Activated CD4-positive, alpha-beta T cell treated with anti-CD3 and anti-CD28 coated beads for 24 hours (primary cell): Measurements from ENCODE around the gene CDH11.

ENCODE experiments used
- DNase-seq, 2 donors: peaks; one replicate each; pipeline ENCODE4 v3.0.0-alpha.2; 2020; ENCODE audit warnings: low read depth in 2 of 2

Gene CDH11

GRCh38 chr16:65070831-65071432 is 50.9 kb downstream of the CDH11 start:
- no peak for DNase-seq

GRCh38 chr16:65069766-65070165 is 52.1 kb downstream of the CDH11 start:
- no peak for DNase-seq

- DNase-seq = no peak
Measured at GRCh38 chr16:65069065-65069464, 52.8 kb downstream of the CDH11 start.

- no peak for DNase-seq
Measured at GRCh38 chr16:65068151-65068740, 53.6 kb downstream of the CDH11 start.

GRCh38 chr16:65066651-65067050 is 55.2 kb downstream of the CDH11 start:
- no peak for DNase-seq

- no peak for DNase-seq
Measured at GRCh38 chr16:65065031-65065430, 56.8 kb downstream of the CDH11 start.

GRCh38 chr16:65064131-65064530 is 57.7 kb downstream of the CDH11 start:
- no peak for DNase-seq

GRCh38 chr16:65062736-65063583 is 58.9 kb downstream of the CDH11 start:
- DNase-seq = no peak

- DNase-seq = no peak
Measured at GRCh38 chr16:65061935-65062518, 59.8 kb downstream of the CDH11 start.

- DNase-seq = no peak
Measured at GRCh38 chr16:65061263-65061662, 60.6 kb downstream of the CDH11 start.

GRCh38 chr16:65059406-65059980 is 62.4 kb downstream of the CDH11 start:
- no peak for DNase-seq

GRCh38 chr16:65057184-65057583 is 64.7 kb downstream of the CDH11 start:
- no peak for DNase-seq

- no peak for DNase-seq
Measured at GRCh38 chr16:65054457-65054856, 67.4 kb downstream of the CDH11 start.

- no peak for DNase-seq
Measured at GRCh38 chr16:65049679-65050078, 72.2 kb downstream of the CDH11 start.

GRCh38 chr16:65045961-65046360 is 75.9 kb downstream of the CDH11 start:
- DNase-seq = no peak

GRCh38 chr16:65044873-65045272 is 77.0 kb downstream of the CDH11 start:
- no peak for DNase-seq

GRCh38 chr16:65044026-65044425 is 77.8 kb downstream of the CDH11 start:
- no peak for DNase-seq

- no peak for DNase-seq
Measured at GRCh38 chr16:65042438-65043365, 79.2 kb downstream of the CDH11 start.

- no peak for DNase-seq
Measured at GRCh38 chr16:65041667-65042066, 80.2 kb downstream of the CDH11 start.

GRCh38 chr16:65038100-65038499 is 83.8 kb downstream of the CDH11 start:
- DNase-seq = no peak

- no peak for DNase-seq
Measured at GRCh38 chr16:65037556-65037955, 84.3 kb downstream of the CDH11 start.
